Left kidney (tissue), 2 donors: ENCODE data around the gene IQGAP2. TPM values are rescaled to one million over a fixed set of nuclear protein-coding genes. Genes with fewer than 3 reads are reported as not detected.

Experiments
- DNase-seq: peaks from one replicate; pipeline ENCODE4 v3.0.0-alpha.2; 2013
- polyA plus RNA-seq: library from polyadenylated mRNA; unstranded; fragments of 120-200 nt; gene quantifications from one replicate; pipeline ENCODE4 v1.2.1, GENCODE V29; 2013; ENCODE audit not compliant: insufficient read length

The IQGAP2 gene
- polyA plus RNA-seq, 1 donor: 77.6 TPM

GRCh38 chr5:76380346-76381066 is 22.6 kb upstream of the IQGAP2 start:
- DNase-seq: no peak

- no peak for DNase-seq
These were observed 19.8 kb upstream of the IQGAP2 start for GRCh38 chr5:76383126-76383832.

GRCh38 chr5:76384189-76384588 is 18.9 kb upstream of the IQGAP2 start:
- no peak for DNase-seq

GRCh38 chr5:76384705-76385104 is 18.4 kb upstream of the IQGAP2 start:
- DNase-seq: no peak

GRCh38 chr5:76385540-76385939 is 17.5 kb upstream of the IQGAP2 start:
- DNase-seq: no peak

- no peak for DNase-seq
These were observed 16.7 kb upstream of the IQGAP2 start for GRCh38 chr5:76386360-76386759.

GRCh38 chr5:76388236-76388635 is 14.8 kb upstream of the IQGAP2 start:
- DNase-seq: no peak

- DNase-seq: no peak
These were observed 14.1 kb upstream of the IQGAP2 start for GRCh38 chr5:76388791-76389512.

GRCh38 chr5:76389513-76390154 is 13.5 kb upstream of the IQGAP2 start:
- DNase-seq: no peak

GRCh38 chr5:76391014-76391413 is 12.1 kb upstream of the IQGAP2 start:
- DNase-seq: no peak

- DNase-seq: no peak
These were observed 9.9 kb upstream of the IQGAP2 start for GRCh38 chr5:76393035-76393680.

GRCh38 chr5:76397200-76397599 is 5.9 kb upstream of the IQGAP2 start:
- DNase-seq: no peak

GRCh38 chr5:76399268-76399667 is 3.8 kb upstream of the IQGAP2 start:
- no peak for DNase-seq

GRCh38 chr5:76400466-76400865 is 2.6 kb upstream of the IQGAP2 start:
- no peak for DNase-seq

GRCh38 chr5:76401801-76402250 is 1.3 kb upstream of the IQGAP2 start:
- DNase-seq: no peak

- peak; percentile 54 for DNase-seq
These were observed 717 bp upstream of the IQGAP2 start for GRCh38 chr5:76402251-76402885.

GRCh38 chr5:76403766-76404222 is 709 bp downstream of the IQGAP2 start:
- DNase-seq: peak; percentile 44

GRCh38 chr5:76404223-76405211 is 1.4 kb downstream of the IQGAP2 start:
- no peak for DNase-seq

- no peak for DNase-seq
These were observed 2.9 kb downstream of the IQGAP2 start for GRCh38 chr5:76406014-76406413.

GRCh38 chr5:76406673-76407072 is 3.6 kb downstream of the IQGAP2 start:
- DNase-seq: no peak
